Esophagus muscularis mucosa (tissue), 4 donors: ENCODE results near the gene SMG6. TPM values are rescaled to one million over a fixed set of nuclear protein-coding genes. Genes with fewer than 3 reads are reported as not detected.

ENCODE experiments used
- DNase-seq: peaks from one replicate; pipeline ENCODE4 v3.0.0-alpha.2; 2017; ENCODE audit errors: extremely low spot score
- H3K27ac ChIP-seq, 4 donors: fragments of 200-600 bp; sonication (generic); replicated peaks in 1 of 4; 1 replicate in 3 of 4; 2 replicates in 1 of 4; pipeline ENCODE4 v1.5.1; 2016 to 2019; ENCODE audit warnings: mild to moderate bottlenecking in 1 of 4
- H3K27me3 ChIP-seq, 4 donors: fragments of 200-600 bp; sonication (generic); one replicate each; pipeline versions ENCODE4 v1.5.1 to v1.6.0; 2016 to 2019
- H3K36me3 ChIP-seq, 4 donors: fragments of 200-600 bp; sonication (generic); one replicate each; pipeline ENCODE4 v1.5.1; 2016 to 2019
- H3K4me1 ChIP-seq, 4 donors: fragments of 200-600 bp; sonication (generic); one replicate each; pipeline ENCODE4 v1.5.1; 2016 to 2019
- H3K4me3 ChIP-seq, 4 donors: fragments of 200-600 bp; sonication (generic); 1 replicate in 2 of 4; 2 replicates in 2 of 4; pipeline ENCODE4 v1.5.1; 2016 to 2019; ENCODE audit warnings: mild to moderate bottlenecking in 4 of 4, moderate library complexity in 1 of 4
- H3K9me3 ChIP-seq, 4 donors: fragments of 200-600 bp; sonication (generic); 1 replicate in 3 of 4; 2 replicates in 1 of 4; pipeline ENCODE4 v1.5.1; 2016 to 2019
- EP300 ChIP-seq: sonication (generic); formaldehyde crosslinking; IDR thresholded peaks from one replicate; pipeline ENCODE4 v1.6.1; 2017; ENCODE audit warnings: antibody characterized with exemption
- POLR2A ChIP-seq: fragments of 450-650 bp; IDR thresholded peaks from one replicate; pipeline ENCODE4 v1.6.1; 2017; ENCODE audit warnings: antibody characterized with exemption, moderate library complexity, mild to moderate bottlenecking, low read depth
- POLR2AphosphoS5 ChIP-seq, 2 donors: sonication (generic); formaldehyde crosslinking; IDR thresholded peaks; one replicate each; pipeline ENCODE4 v1.6.1; 2017; ENCODE audit warnings: antibody characterized with exemption in 2 of 2
- WGBS: methylation state at CpG from one replicate; pipeline ENCODE4 v1.1.5; 2018; 5-methylcytosine and 5-hydroxymethylcytosine counted together
- intact Hi-C: fragments of 100-400 bp; cut with DNase I; formaldehyde crosslinking; loops from one replicate; pipeline ENCODE4 v1.15.1; 2023
- total RNA-seq, 4 donors: library from RNA; depleted of rRNA; stranded (reverse); fragments of >200 nt; gene quantifications; one replicate each; pipeline versions ENCODE4 v1.1.0 to v1.2.1, GENCODE V29; 2016
- TF ChIP-seq, protein P1 (sequence below), 3 experiments: fragments of 200-600 bp in 2 of 3; fragments of 450-650 bp in 1 of 3; sonication (generic) in 2 of 3; IDR thresholded peaks; one replicate each; pipeline ENCODE4 v1.5.1; 2017 to 2019; ENCODE audit warnings: antibody characterized with exemption in 3 of 3, mild to moderate bottlenecking in 2 of 3, moderate library complexity in 1 of 3

SMG6 gene
- total RNA-seq, 4 donors from 2014 or later, result 38.2 to 67.7 (median 47.7) TPM

DNA sequence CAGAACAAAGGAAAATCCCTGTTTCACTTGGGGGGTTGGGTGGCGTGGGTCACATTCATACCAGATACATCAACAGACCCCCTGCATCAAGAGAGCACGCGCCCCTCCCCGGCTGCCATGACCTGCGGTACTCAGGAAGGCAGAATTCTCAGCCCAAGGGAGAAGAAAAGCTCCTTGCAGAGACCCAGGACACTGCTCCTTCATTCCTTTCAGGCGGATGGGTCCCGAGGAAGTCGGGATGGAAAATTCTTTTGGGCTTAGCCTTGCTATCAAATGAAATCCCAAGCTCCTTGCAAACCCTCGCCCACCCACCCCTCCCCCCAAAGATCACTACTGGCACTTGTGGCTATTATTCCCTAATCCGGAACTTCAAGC lies 208.1 kb downstream of the SMG6 start:
- Histone ChIP-seq H3K27me3 (no peaks in the 10 kb centered on the region), H3K4me3 (no peak overlapping the region), H3K36me3 (peaks cover 0 to 9% (median 0%) of the 10 kb centered on the region in 4 donors), H3K4me1 (peaks cover 19 to 24% (median 24%) of the 10 kb centered on the region in 4 donors), H3K9me3 (no peaks in the 10 kb centered on the region), H3K27ac (peak overlapping the region in 3 of 4 donors; percentile 18 to 48 (median 35))
- no peak for DNase-seq
- intact Hi-C loops, result no loop called here
- TF ChIP-seq, protein P1, sequence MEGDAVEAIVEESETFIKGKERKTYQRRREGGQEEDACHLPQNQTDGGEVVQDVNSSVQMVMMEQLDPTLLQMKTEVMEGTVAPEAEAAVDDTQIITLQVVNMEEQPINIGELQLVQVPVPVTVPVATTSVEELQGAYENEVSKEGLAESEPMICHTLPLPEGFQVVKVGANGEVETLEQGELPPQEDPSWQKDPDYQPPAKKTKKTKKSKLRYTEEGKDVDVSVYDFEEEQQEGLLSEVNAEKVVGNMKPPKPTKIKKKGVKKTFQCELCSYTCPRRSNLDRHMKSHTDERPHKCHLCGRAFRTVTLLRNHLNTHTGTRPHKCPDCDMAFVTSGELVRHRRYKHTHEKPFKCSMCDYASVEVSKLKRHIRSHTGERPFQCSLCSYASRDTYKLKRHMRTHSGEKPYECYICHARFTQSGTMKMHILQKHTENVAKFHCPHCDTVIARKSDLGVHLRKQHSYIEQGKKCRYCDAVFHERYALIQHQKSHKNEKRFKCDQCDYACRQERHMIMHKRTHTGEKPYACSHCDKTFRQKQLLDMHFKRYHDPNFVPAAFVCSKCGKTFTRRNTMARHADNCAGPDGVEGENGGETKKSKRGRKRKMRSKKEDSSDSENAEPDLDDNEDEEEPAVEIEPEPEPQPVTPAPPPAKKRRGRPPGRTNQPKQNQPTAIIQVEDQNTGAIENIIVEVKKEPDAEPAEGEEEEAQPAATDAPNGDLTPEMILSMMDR (IDR thresholded peaks at IDR 0.05), result no peak
- TF ChIP-seq POLR2A, result no peak
- TF ChIP-seq EP300, result no peak
- no peak for TF ChIP-seq POLR2AphosphoS5 (IDR thresholded peaks at IDR 0.05)
- WGBS, result 81% methylated on average over 9 of the region's 10 CpGs

GRCh38 chr17:2094891-2095535 lies 208.6 kb downstream of the SMG6 start:
- H3K9me3 ChIP-seq, result no peaks in the 10 kb centered on the region

DNA sequence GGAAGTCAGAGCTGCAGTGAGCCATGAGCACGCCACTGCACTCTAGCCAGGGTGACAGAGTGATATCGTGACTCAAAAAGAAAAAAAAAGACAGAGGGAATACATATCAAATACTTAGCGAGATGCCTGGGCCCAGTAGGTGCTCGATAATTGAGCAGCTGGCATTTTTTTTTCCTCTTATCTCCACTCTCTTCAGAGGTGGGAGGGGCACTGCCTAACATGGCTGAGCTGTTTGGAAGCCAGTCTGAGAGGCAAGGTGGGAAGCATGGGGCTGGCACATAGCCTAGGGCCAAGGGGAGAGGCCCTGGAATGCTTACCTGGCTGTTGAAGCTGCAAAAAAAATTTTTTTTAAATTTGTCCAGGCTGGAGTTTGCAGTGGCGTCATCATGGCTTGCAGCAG lies 210.2 kb downstream of the SMG6 start:
- no peaks in the 10 kb centered on the region for H3K27me3 ChIP-seq
- intact Hi-C loops, result no loop called here
- peaks cover 0 to 9% (median 0%) of the 10 kb centered on the region in 4 donors for H3K36me3 ChIP-seq
- H3K27ac ChIP-seq, result no peak overlapping the region
- peaks cover 40 to 44% (median 43%) of the 10 kb centered on the region in 4 donors for H3K4me1 ChIP-seq
- H3K4me3 ChIP-seq, result no peak overlapping the region
- H3K9me3 ChIP-seq, result no peaks in the 10 kb centered on the region
- no peak for DNase-seq
- 71% methylated on average over 5 of the region's 5 CpGs for WGBS
- TF ChIP-seq, protein P1 (IDR thresholded peaks at IDR 0.05), result no peak
- TF ChIP-seq EP300, result no peak
- no peak for TF ChIP-seq POLR2A
- no peak for TF ChIP-seq POLR2AphosphoS5 (IDR thresholded peaks at IDR 0.05)

More at GRCh38 chr17:2094891-2095535, 208.6 kb downstream of the SMG6 start:
- 75% methylated on average over 12 of the region's 12 CpGs for WGBS
- TF ChIP-seq POLR2A (no peak), POLR2AphosphoS5 (IDR thresholded peaks at IDR 0.05) (peak in 1 of 2 donors; percentile 29), EP300 (no peak)
- TF ChIP-seq, protein P1 (IDR thresholded peaks at IDR 0.05), result peak; percentile 46 to 78 (median 64)
- Histone ChIP-seq H3K4me3 (no peak overlapping the region), H3K4me1 (peaks cover 24 to 29% (median 29%) of the 10 kb centered on the region in 4 donors), H3K36me3 (peaks cover 0 to 9% (median 0%) of the 10 kb centered on the region in 4 donors), H3K27ac (peak overlapping the region in 3 of 4 donors; percentile 18 to 48 (median 35)), H3K27me3 (no peaks in the 10 kb centered on the region)
- intact Hi-C loops, result no loop called here
- DNase-seq, result no peak

DNA sequence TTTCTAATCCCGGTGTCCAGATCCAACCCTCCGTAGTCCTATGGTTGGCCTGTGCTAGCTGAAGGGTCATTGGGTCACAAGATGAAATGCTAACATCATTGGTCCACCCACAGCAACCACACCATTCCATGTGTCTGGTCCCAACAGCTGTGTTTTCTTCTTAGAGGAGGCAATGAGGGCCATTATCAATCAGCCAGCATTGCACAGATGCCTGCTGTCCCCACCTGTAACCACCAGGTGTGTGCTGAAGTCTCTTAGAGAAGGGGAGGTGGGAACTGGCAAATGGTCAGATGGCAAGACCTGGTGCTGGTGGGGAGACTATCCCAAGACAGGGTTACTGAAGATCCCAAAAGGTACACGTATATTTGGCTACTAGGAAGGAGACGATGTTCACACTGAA lies 211.3 kb downstream of the SMG6 start:
- H3K36me3 ChIP-seq, result peaks cover 0 to 9% (median 0%) of the 10 kb centered on the region in 4 donors
- TF ChIP-seq EP300, result no peak
- no peak for TF ChIP-seq POLR2A
- TF ChIP-seq, protein P1 (IDR thresholded peaks at IDR 0.05), result no peak
- no peak for TF ChIP-seq POLR2AphosphoS5 (IDR thresholded peaks at IDR 0.05)
- no peaks in the 10 kb centered on the region for H3K27me3 ChIP-seq
- DNase-seq, result no peak
- H3K4me1 ChIP-seq, result peaks cover 51 to 55% (median 54%) of the 10 kb centered on the region in 4 donors
- intact Hi-C loops, result no loop called here
- H3K4me3 ChIP-seq, result no peak overlapping the region
- WGBS, result 87% methylated on average over 4 of the region's 4 CpGs
- peak overlapping the region in 2 of 4 donors; percentile 5 to 87 for H3K27ac ChIP-seq
- H3K9me3 ChIP-seq, result no peaks in the 10 kb centered on the region
